Fibroblast of lung (primary cell): ENCODE results near the gene CA5A. TPM values are rescaled to one million over a fixed set of nuclear protein-coding genes. Genes with fewer than 3 reads are reported as not detected.

Source experiments
- DNase-seq, 2 donors: peaks; one replicate each; pipeline versions ENCODE4 v3.0.0 to v3.0.0-alpha.2; 2010; ENCODE audit warnings: low read depth in 2 of 2
- H2AFZ ChIP-seq: 2 replicates; pipeline ENCODE4 v1.5.1; 2012; ENCODE audit warnings: low read length, control low read depth, inconsistent platforms
- H3K27ac ChIP-seq: 2 replicates; pipeline ENCODE4 v1.5.1; 2011; ENCODE audit warnings: low read length, control low read depth; ENCODE audit not compliant: insufficient read depth
- H3K27me3 ChIP-seq: 2 replicates; pipeline ENCODE4 v1.5.1; 2011; ENCODE audit warnings: mild to moderate bottlenecking, low read length; ENCODE audit not compliant: control insufficient read depth, insufficient read depth
- H3K36me3 ChIP-seq: 2 replicates; pipeline ENCODE4 v1.5.1; 2011; ENCODE audit warnings: low read length; ENCODE audit not compliant: control insufficient read depth, insufficient read depth
- H3K4me1 ChIP-seq: 2 replicates; pipeline ENCODE4 v1.5.1; 2011; ENCODE audit warnings: low read length; ENCODE audit not compliant: control insufficient read depth, insufficient read depth; ENCODE audit errors: extremely low read depth
- H3K4me2 ChIP-seq: 2 replicates; pipeline ENCODE4 v1.5.1; 2011; ENCODE audit warnings: low read length, control low read depth; ENCODE audit not compliant: insufficient read depth; ENCODE audit errors: extremely low read depth
- H3K4me3 ChIP-seq, 4 experiments: fragments of 200-600 bp in 1 of 4; sonication (generic) in 1 of 4; replicated peaks in 1 of 4; 2 replicates each; pipeline ENCODE4 v1.5.1; 2011 to 2016; ENCODE audit warnings: low read length in 4 of 4, low read depth in 3 of 4, mild to moderate bottlenecking in 3 of 4, control low read depth in 2 of 4, inconsistent platforms in 1 of 4, mixed read lengths in 1 of 4; ENCODE audit not compliant: insufficient read depth in 1 of 4; ENCODE audit errors: control extremely low read depth in 1 of 4
- H3K79me2 ChIP-seq: 2 replicates; pipeline ENCODE4 v1.5.1; 2012; ENCODE audit warnings: mild to moderate bottlenecking, low read length, inconsistent platforms; ENCODE audit not compliant: control insufficient read depth, insufficient read depth
- H3K9ac ChIP-seq: 2 replicates; pipeline ENCODE4 v1.5.1; 2011; ENCODE audit warnings: mild to moderate bottlenecking, low read length, control low read depth; ENCODE audit not compliant: insufficient read depth
- H3K9me3 ChIP-seq: 2 replicates; pipeline ENCODE4 v1.5.1; 2012; ENCODE audit warnings: low read depth, low read length; ENCODE audit not compliant: control insufficient read depth, insufficient read depth
- H4K20me1 ChIP-seq: 2 replicates; pipeline ENCODE4 v1.5.1; 2011; ENCODE audit warnings: low read length; ENCODE audit not compliant: control insufficient read depth, insufficient read depth; ENCODE audit errors: extremely low read depth
- CTCF ChIP-seq, 2 donors: IDR thresholded peaks in 1 of 2; conservative IDR thresholded peaks in 1 of 2; 1 replicate in 1 of 2; 2 replicates in 1 of 2; pipeline ENCODE4 v1.5.1; 2011 to 2012; ENCODE audit warnings: low read length in 2 of 2, control low read depth in 1 of 2, inconsistent platforms in 1 of 2, low read depth in 1 of 2, mild to moderate bottlenecking in 1 of 2
- EZH2 ChIP-seq: IDR thresholded peaks from 2 replicates; pipeline ENCODE4 v1.5.1; 2012; ENCODE audit warnings: low read length, control low read depth, mild to moderate bottlenecking; ENCODE audit errors: missing control alignments
- polyA plus RNA-seq, 2 donors: library from polyadenylated mRNA; depleted of rRNA in 1 of 2; stranded (reverse) in 1 of 2; unstranded in 1 of 2; fragments of >200 nt; gene quantifications; 2 replicates each; pipeline ENCODE4 v1.2.1, GENCODE V29; 2011 to 2012; ENCODE audit warnings: missing spikeins in 1 of 2
- total RNA-seq: library from RNA; depleted of rRNA; stranded (reverse); fragments of >200 nt; gene quantifications from 2 replicates; pipeline ENCODE4 v1.2.1, GENCODE V29; 2014

Gene CA5A
- total and polyA plus RNA-seq, 2 donors (not counting 1 experiment from before 2014, with no cell fraction given) = not detected

- Histone ChIP-seq H3K4me3 (no peak overlapping the region), H3K27me3 (no peaks in the 10 kb centered on the region), H2AFZ (no peak overlapping the region), H3K9me3 (no peaks in the 10 kb centered on the region), H3K79me2 (no peaks in the 10 kb centered on the region), H3K4me1 (peaks cover 6% of the 10 kb centered on the region), H3K36me3 (peaks cover 6% of the 10 kb centered on the region), H3K4me2 (no peak overlapping the region), H3K9ac (no peak overlapping the region), H4K20me1 (no peaks in the 10 kb centered on the region), H3K27ac (no peak overlapping the region)
- no peak for DNase-seq
- TF ChIP-seq EZH2 = no peak
- no peak for TF ChIP-seq CTCF (conservative IDR thresholded peaks at IDR 0.05 in 1 of 2, IDR thresholded peaks at IDR 0.05 in 1 of 2; ENCODE audit: low read depth in 1 of 2, low read length in 2 of 2)
Observed at GRCh38 chr16:87839542-87840270, 96.6 kb downstream of the CA5A start.

GRCh38 chr16:87838643-87839541 lies 97.4 kb downstream of the CA5A start:
- H3K4me2 ChIP-seq = no peak overlapping the region
- TF ChIP-seq EZH2 (no peak), CTCF (conservative IDR thresholded peaks at IDR 0.05 in 1 of 2, IDR thresholded peaks at IDR 0.05 in 1 of 2; ENCODE audit: low read depth in 1 of 2, low read length in 2 of 2) (no peak)
- no peak overlapping the region for H2AFZ ChIP-seq
- no peak overlapping the region for H3K4me3 ChIP-seq
- peaks cover 4% of the 10 kb centered on the region for H3K4me1 ChIP-seq
- peak in 1 of 2 donors; percentile 23 for DNase-seq
- H4K20me1 ChIP-seq = no peaks in the 10 kb centered on the region
- no peak overlapping the region for H3K9ac ChIP-seq
- H3K27me3 ChIP-seq = no peaks in the 10 kb centered on the region
- no peaks in the 10 kb centered on the region for H3K9me3 ChIP-seq
- H3K36me3 ChIP-seq = peaks cover 10% of the 10 kb centered on the region
- H3K27ac ChIP-seq = no peak overlapping the region
- no peaks in the 10 kb centered on the region for H3K79me2 ChIP-seq

Other genes with a start within 250 kb of the CA5A start
- gene KLHDC4, start 170.5 kb downstream of the CA5A start, total RNA-seq = 17.8 and 18.5 TPM in 2 replicates
- gene KLHDC4, start 170.5 kb downstream of the CA5A start, polyA plus RNA-seq = 7.3 and 13.8 TPM in 2 replicates
- 19.5 and 38.3 TPM in 2 replicates for gene SLC7A5, start 67.0 kb downstream of the CA5A start, total RNA-seq
- 5.2 and 12.2 TPM in 2 replicates for gene SLC7A5, start 67.0 kb downstream of the CA5A start, polyA plus RNA-seq
- gene BANP, start 14.9 kb upstream of the CA5A start, total RNA-seq = 28.0 and 31.0 TPM in 2 replicates
- gene BANP, start 14.9 kb upstream of the CA5A start, polyA plus RNA-seq = 9.3 and 12.2 TPM in 2 replicates